ENCODE data around the gene LRRFIP2. TPM values are rescaled to one million over a fixed set of nuclear protein-coding genes. Genes with fewer than 3 reads are reported as not detected.

LRRFIP2 gene
- total RNA-seq, 4 donors from 2014 or later: 48.9 to 64.8 (median 62.7) TPM

GRCh38 chr3:37162501-37163245 lies 11.7 kb downstream of the LRRFIP2 start:
- Histone ChIP-seq H3K27ac (no peak overlapping the region), H3K27me3 (no peaks in the 10 kb centered on the region), H3K4me1 (peaks cover 0 to 9% (median 0%) of the 10 kb centered on the region in 4 donors), H3K9me3 (no peaks in the 10 kb centered on the region), H3K4me3 (no peak overlapping the region), H3K36me3 (peaks cover 0 to 18% (median 0%) of the 10 kb centered on the region in 3 donors)
- no peak for DNase-seq (ENCODE audit: low spot score in 2 of 2)
- TF ChIP-seq CTCF (IDR thresholded peaks at IDR 0.05): no peak
- whole genome bisulfite sequencing, 2 donors: 87 to 99% methylated on average over 3 of the region's 3 CpGs

- Histone ChIP-seq H3K4me3 (no peak overlapping the region), H3K27me3 (no peaks in the 10 kb centered on the region), H3K4me1 (peaks cover 0 to 9% (median 0%) of the 10 kb centered on the region in 4 donors), H3K27ac (no peak overlapping the region), H3K36me3 (peaks cover 0 to 18% (median 0%) of the 10 kb centered on the region in 3 donors), H3K9me3 (no peaks in the 10 kb centered on the region)
- TF ChIP-seq POLR2A (IDR thresholded peaks at IDR 0.05) (no peak), EP300 (IDR thresholded peaks at IDR 0.05) (no peak), CTCF (IDR thresholded peaks at IDR 0.05) (no peak)
- 85 to 86% methylated on average over 3 of the region's 3 CpGs for WGBS, 2 donors
- DNase-seq (ENCODE audit: low spot score in 2 of 2): no peak
Observed at GRCh38 chr3:37161351-37161750, 13.0 kb downstream of the LRRFIP2 start.

GRCh38 chr3:37155782-37156181 lies 18.6 kb downstream of the LRRFIP2 start:
- TF ChIP-seq POLR2A (IDR thresholded peaks at IDR 0.05) (no peak), EP300 (IDR thresholded peaks at IDR 0.05) (no peak), CTCF (IDR thresholded peaks at IDR 0.05) (no peak)
- peaks cover 0 to 15% (median 0%) of the 10 kb centered on the region in 4 donors for H3K4me1 ChIP-seq
- no peak overlapping the region for H3K4me3 ChIP-seq
- DNase-seq (ENCODE audit: low spot score in 2 of 2): no peak
- H3K27ac ChIP-seq: no peak overlapping the region
- H3K36me3 ChIP-seq: peaks cover 0 to 17% (median 0%) of the 10 kb centered on the region in 3 donors
- H3K27me3 ChIP-seq: no peaks in the 10 kb centered on the region
- no peaks in the 10 kb centered on the region for H3K9me3 ChIP-seq
- 90 to 93% methylated on average over 8 of the region's 8 CpGs for WGBS, 2 donors

- TF ChIP-seq CTCF (IDR thresholded peaks at IDR 0.05): no peak
- Histone ChIP-seq H3K27me3 (no peaks in the 10 kb centered on the region), H3K4me1 (peaks cover 0 to 15% (median 0%) of the 10 kb centered on the region in 4 donors), H3K4me3 (no peak overlapping the region), H3K9me3 (no peaks in the 10 kb centered on the region), H3K36me3 (peaks cover 0 to 7% (median 0%) of the 10 kb centered on the region in 3 donors), H3K27ac (no peak overlapping the region)
- 55 to 56% methylated on average over 2 of the region's 2 CpGs for WGBS, 2 donors
- no peak for DNase-seq (ENCODE audit: low spot score in 2 of 2)
Observed at GRCh38 chr3:37154668-37155314, 19.6 kb downstream of the LRRFIP2 start.

GRCh38 chr3:37150621-37151020 lies 23.8 kb downstream of the LRRFIP2 start:
- no peak for TF ChIP-seq POLR2A (IDR thresholded peaks at IDR 0.05)
- no peak for TF ChIP-seq EP300 (IDR thresholded peaks at IDR 0.05)
- no peak for TF ChIP-seq CTCF (IDR thresholded peaks at IDR 0.05)
- no peak for DNase-seq (ENCODE audit: low spot score in 2 of 2)
- Histone ChIP-seq H3K27ac (no peak overlapping the region), H3K9me3 (no peaks in the 10 kb centered on the region), H3K27me3 (no peaks in the 10 kb centered on the region), H3K4me3 (no peak overlapping the region), H3K36me3 (peaks cover 0 to 27% (median 0%) of the 10 kb centered on the region in 3 donors), H3K4me1 (peaks cover 0 to 36% (median 0%) of the 10 kb centered on the region in 4 donors)
- 86 to 95% methylated on average over 1 of the region's 1 CpG for WGBS, 2 donors
